Loucy (cell line): ENCODE results near the gene PRR30.

Experiments
- EZH2phosphoT487 ChIP-seq: fragments of 200-600 bp; IDR thresholded peaks from 2 replicates; pipeline ENCODE4 v1.6.1; 2018; ENCODE audit warnings: antibody characterized with exemption, mild to moderate bottlenecking, moderate library complexity, borderline replicate concordance
- TF ChIP-seq, protein P1 (sequence below): fragments of 200-600 bp; sonication (generic); conservative IDR thresholded peaks from 2 replicates; pipeline ENCODE4 v1.5.1; 2014; ENCODE audit warnings: mild to moderate bottlenecking, antibody characterized with exemption, low read length

DNA sequence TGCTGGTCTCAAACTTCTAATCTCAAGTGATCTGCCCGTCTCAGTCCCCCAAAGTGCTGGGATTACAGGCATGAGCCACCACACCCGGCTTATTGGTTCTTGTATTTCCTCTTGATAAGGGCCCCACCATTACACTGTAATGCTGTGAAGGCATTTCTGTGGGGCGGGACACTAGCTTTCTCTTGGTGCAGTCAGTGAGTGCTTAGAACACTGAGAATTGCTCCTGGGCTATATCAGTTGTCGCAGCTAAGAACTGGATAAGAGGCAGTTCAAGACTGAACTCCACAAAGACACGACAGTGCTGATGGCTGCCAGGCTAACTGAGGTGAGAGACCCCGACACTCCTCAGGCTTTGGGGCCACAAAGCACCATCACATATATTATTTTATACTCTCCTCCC is 50.6 kb downstream of the PRR30 start:
- TF ChIP-seq, protein P1, sequence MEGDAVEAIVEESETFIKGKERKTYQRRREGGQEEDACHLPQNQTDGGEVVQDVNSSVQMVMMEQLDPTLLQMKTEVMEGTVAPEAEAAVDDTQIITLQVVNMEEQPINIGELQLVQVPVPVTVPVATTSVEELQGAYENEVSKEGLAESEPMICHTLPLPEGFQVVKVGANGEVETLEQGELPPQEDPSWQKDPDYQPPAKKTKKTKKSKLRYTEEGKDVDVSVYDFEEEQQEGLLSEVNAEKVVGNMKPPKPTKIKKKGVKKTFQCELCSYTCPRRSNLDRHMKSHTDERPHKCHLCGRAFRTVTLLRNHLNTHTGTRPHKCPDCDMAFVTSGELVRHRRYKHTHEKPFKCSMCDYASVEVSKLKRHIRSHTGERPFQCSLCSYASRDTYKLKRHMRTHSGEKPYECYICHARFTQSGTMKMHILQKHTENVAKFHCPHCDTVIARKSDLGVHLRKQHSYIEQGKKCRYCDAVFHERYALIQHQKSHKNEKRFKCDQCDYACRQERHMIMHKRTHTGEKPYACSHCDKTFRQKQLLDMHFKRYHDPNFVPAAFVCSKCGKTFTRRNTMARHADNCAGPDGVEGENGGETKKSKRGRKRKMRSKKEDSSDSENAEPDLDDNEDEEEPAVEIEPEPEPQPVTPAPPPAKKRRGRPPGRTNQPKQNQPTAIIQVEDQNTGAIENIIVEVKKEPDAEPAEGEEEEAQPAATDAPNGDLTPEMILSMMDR: no peak
- TF ChIP-seq EZH2phosphoT487: no peak
